ENCODE data around the gene GHDC. TPM values are rescaled to one million over a fixed set of nuclear protein-coding genes. Genes with fewer than 3 reads are reported as not detected.

GHDC gene
- total RNA-seq, 5 donors from 2014 or later (not counting 1 experiment from before 2014, with no cell fraction given), result 15.8 to 26.2 (median 22.5) TPM

DNA sequence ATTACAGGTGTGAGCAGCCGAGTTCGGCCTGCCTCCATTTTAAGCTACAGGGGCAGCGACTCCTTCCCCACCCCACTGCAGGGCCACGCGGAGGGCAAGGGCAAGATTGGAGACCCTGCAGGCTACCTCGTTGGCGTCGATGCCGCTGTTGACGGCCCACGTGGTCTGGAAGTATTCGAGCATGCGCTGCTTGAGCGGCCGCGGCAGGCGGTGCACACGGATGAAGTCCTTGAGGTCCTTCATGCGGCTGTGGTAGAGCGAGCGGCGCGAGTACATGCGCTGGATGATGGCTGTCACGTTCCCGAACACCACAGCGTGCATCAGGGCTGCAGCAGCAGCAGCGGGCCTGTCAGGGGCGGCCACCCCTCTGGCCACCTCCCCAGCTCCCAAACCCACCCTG is 24.9 kb downstream of the GHDC start:
- H3K36me3 ChIP-seq (ENCODE audit: control insufficient read depth in 2 of 2, extremely low read depth in 1 of 2, insufficient read depth in 1 of 2, low read length in 1 of 2), result no peaks in the 10 kb centered on the region
- ChIA-PET CTCF (no interaction called here), POLR2A (no interaction called here)
- 96% methylated on average over 24 of the region's 29 CpGs for WGBS (ENCODE audit: insufficient coverage)
- H3K27me3 Mint-ChIP-seq, result no peaks in the 10 kb centered on the region
- DNase-seq, result no peak
- no peaks in the 10 kb centered on the region for H3K9me3 Mint-ChIP-seq
- H3K27ac Mint-ChIP-seq, result no peak overlapping the region
- peaks cover 0 to 12% (median 0%) of the 10 kb centered on the region in 3 donors for H3K4me1 Mint-ChIP-seq
- no peak overlapping the region for H3K4me3 ChIP-seq (ENCODE audit: control insufficient read depth in 1 of 2, extremely low read depth in 1 of 2, low read length in 1 of 2)
- H3K9me3 ChIP-seq, result no peaks in the 10 kb centered on the region
- H3K4me3 Mint-ChIP-seq, result no peak overlapping the region
- ATAC-seq (replicated peaks in 1 of 4), result no peak
- peaks cover 0 to 3% of the 10 kb centered on the region in 2 experiments for H3K27me3 ChIP-seq (replicated peaks in 1 of 2; ENCODE audit: control insufficient read depth in 2 of 2, extremely low read depth in 1 of 2, insufficient read depth in 2 of 2, low read length in 1 of 2)
- no peaks in the 10 kb centered on the region for H3K4me1 ChIP-seq (ENCODE audit: control insufficient read depth in 1 of 2, extremely low read depth in 1 of 2, insufficient read depth in 2 of 2, low read length in 2 of 2)
- H3K27ac ChIP-seq (ENCODE audit: low read length), result no peak overlapping the region
- no peaks in the 10 kb centered on the region for H3K36me3 Mint-ChIP-seq

DNA sequence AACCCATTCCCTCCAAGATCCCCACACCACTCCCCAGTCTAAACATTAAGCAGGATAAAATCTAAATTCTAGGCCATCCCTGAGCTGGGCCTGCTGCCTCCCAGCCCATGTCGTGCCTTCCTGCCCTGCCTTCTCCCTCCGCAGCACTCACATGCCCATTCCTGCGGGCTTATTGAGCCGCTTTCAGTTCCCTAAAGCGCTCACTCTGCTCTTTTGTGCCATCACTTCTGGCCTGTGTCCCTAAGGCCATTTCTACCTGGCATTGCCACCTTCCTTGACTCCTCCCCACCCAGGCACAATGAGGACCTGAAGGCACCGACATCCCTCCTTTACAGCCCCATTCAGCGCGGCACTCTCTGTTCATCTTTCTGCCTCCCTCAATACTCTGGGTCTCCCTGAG is 26.5 kb downstream of the GHDC start:
- Mint-ChIP-seq H3K4me3 (no peak overlapping the region), H3K36me3 (no peaks in the 10 kb centered on the region), H3K27me3 (no peaks in the 10 kb centered on the region), H3K9me3 (no peaks in the 10 kb centered on the region), H3K27ac (no peak overlapping the region), H3K4me1 (peaks cover 0 to 17% (median 0%) of the 10 kb centered on the region in 3 donors)
- Histone ChIP-seq H3K27ac (ENCODE audit: low read length) (no peak overlapping the region), H3K36me3 (ENCODE audit: control insufficient read depth in 2 of 2, extremely low read depth in 1 of 2, insufficient read depth in 1 of 2, low read length in 1 of 2) (no peaks in the 10 kb centered on the region), H3K4me1 (ENCODE audit: control insufficient read depth in 1 of 2, extremely low read depth in 1 of 2, insufficient read depth in 2 of 2, low read length in 2 of 2) (no peaks in the 10 kb centered on the region), H3K4me3 (ENCODE audit: control insufficient read depth in 1 of 2, extremely low read depth in 1 of 2, low read length in 1 of 2) (no peak overlapping the region), H3K9me3 (no peaks in the 10 kb centered on the region), H3K27me3 (replicated peaks in 1 of 2; ENCODE audit: control insufficient read depth in 2 of 2, extremely low read depth in 1 of 2, insufficient read depth in 2 of 2, low read length in 1 of 2) (peaks cover 0 to 3% of the 10 kb centered on the region in 2 experiments)
- no peak for DNase-seq
- 94% methylated on average over 7 of the region's 8 CpGs for WGBS (ENCODE audit: insufficient coverage)
- ChIA-PET CTCF (no interaction called here), POLR2A (no interaction called here)
- ATAC-seq (replicated peaks in 1 of 4), result no peak

DNA sequence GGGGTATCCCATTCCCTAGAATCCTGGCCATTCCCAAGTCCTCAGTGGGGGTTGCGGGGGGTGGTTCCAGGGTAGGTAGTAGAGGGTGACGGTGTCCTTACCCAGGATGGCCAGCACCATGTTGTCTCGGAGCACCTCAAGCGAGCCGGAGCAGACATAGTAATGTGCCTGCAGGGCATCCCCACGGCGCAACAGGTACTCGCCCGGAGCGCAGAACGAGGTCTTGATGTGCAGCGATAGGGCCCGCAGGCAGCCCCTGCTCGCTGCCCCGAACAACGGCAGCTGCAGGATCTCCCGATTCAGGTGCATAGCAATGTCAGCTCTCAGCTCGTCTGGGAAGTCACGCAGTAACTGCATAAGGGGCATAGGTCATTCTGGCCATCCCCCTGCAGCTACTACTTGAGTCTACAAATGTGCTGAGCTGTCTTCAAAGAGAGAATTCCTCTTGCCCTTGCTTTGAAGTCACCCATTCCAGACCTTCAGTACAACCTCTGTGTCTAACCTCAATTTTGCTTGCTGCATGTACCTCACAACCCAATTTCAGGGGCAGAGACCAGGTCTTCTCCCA is 28.0 kb downstream of the GHDC start:
- CTCF ChIA-PET, result no interaction called here

DNA sequence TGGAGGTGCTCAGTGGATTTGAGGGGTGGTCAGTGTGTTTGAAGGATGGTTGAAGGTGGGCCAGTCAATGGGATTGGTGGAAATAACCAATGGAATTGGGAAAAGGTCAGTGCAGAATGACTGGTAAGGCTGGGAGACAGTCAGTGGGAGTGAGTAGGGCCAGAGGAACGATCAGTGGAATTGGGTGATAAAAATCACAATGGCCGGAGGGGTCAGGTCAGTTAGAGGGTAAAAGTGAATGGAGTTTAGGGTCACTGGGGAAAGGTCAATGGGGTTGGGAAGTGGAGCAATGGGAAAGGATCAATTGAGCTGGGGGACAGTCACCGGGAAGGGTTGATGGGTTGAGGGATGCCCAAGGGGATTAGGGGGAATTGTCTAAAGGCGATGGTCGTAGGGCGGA is 28.5 kb downstream of the GHDC start:
- DNase-seq, result no peak
- no peak for ATAC-seq (replicated peaks in 1 of 4)
- H3K27me3 ChIP-seq (replicated peaks in 1 of 2; ENCODE audit: control insufficient read depth in 2 of 2, extremely low read depth in 1 of 2, insufficient read depth in 2 of 2, low read length in 1 of 2), result peaks cover 0 to 3% of the 10 kb centered on the region in 2 experiments
- POLR2A ChIA-PET, result no interaction called here
- Mint-ChIP-seq H3K4me3 (no peak overlapping the region), H3K27me3 (no peaks in the 10 kb centered on the region), H3K27ac (no peak overlapping the region), H3K36me3 (no peaks in the 10 kb centered on the region), H3K4me1 (peaks cover 0 to 9% (median 0%) of the 10 kb centered on the region in 3 donors), H3K9me3 (no peaks in the 10 kb centered on the region)
- H3K27ac ChIP-seq (ENCODE audit: low read length), result no peak overlapping the region
- no peaks in the 10 kb centered on the region for H3K36me3 ChIP-seq (ENCODE audit: control insufficient read depth in 2 of 2, extremely low read depth in 1 of 2, insufficient read depth in 1 of 2, low read length in 1 of 2)
- 98% methylated on average over 6 of the region's 6 CpGs for WGBS (ENCODE audit: insufficient coverage)
- no peaks in the 10 kb centered on the region for H3K4me1 ChIP-seq (ENCODE audit: control insufficient read depth in 1 of 2, extremely low read depth in 1 of 2, insufficient read depth in 2 of 2, low read length in 2 of 2)
- CTCF ChIA-PET, result no interaction called here
- H3K9me3 ChIP-seq, result no peaks in the 10 kb centered on the region
- no peak overlapping the region for H3K4me3 ChIP-seq (ENCODE audit: control insufficient read depth in 1 of 2, extremely low read depth in 1 of 2, low read length in 1 of 2)

More for the DNA sequence above, 28.0 kb downstream of the GHDC start:
- Histone ChIP-seq H3K36me3 (ENCODE audit: control insufficient read depth in 2 of 2, extremely low read depth in 1 of 2, insufficient read depth in 1 of 2, low read length in 1 of 2) (no peaks in the 10 kb centered on the region), H3K27me3 (replicated peaks in 1 of 2; ENCODE audit: control insufficient read depth in 2 of 2, extremely low read depth in 1 of 2, insufficient read depth in 2 of 2, low read length in 1 of 2) (peaks cover 0 to 3% of the 10 kb centered on the region in 2 experiments), H3K4me1 (ENCODE audit: control insufficient read depth in 1 of 2, extremely low read depth in 1 of 2, insufficient read depth in 2 of 2, low read length in 2 of 2) (no peaks in the 10 kb centered on the region), H3K27ac (ENCODE audit: low read length) (no peak overlapping the region), H3K4me3 (ENCODE audit: control insufficient read depth in 1 of 2, extremely low read depth in 1 of 2, low read length in 1 of 2) (no peak overlapping the region), H3K9me3 (no peaks in the 10 kb centered on the region)
- DNase-seq (no peak), ATAC-seq (replicated peaks in 1 of 4) (no peak)
- no peaks in the 10 kb centered on the region for H3K27me3 Mint-ChIP-seq
- POLR2A ChIA-PET, result no interaction called here
- no peak overlapping the region for H3K4me3 Mint-ChIP-seq
- H3K36me3 Mint-ChIP-seq, result no peaks in the 10 kb centered on the region
- H3K27ac Mint-ChIP-seq, result no peak overlapping the region
- WGBS (ENCODE audit: insufficient coverage), result 94% methylated on average over 17 of the region's 19 CpGs
- H3K4me1 Mint-ChIP-seq, result peaks cover 0 to 13% (median 0%) of the 10 kb centered on the region in 3 donors
- H3K9me3 Mint-ChIP-seq, result no peaks in the 10 kb centered on the region

GRCh38 chr17:42163696-42164407 is 30.4 kb downstream of the GHDC start:
- H3K4me1 ChIP-seq (ENCODE audit: control insufficient read depth in 1 of 2, extremely low read depth in 1 of 2, insufficient read depth in 2 of 2, low read length in 2 of 2), result no peaks in the 10 kb centered on the region
- no peaks in the 10 kb centered on the region for H3K9me3 ChIP-seq
- no peak overlapping the region for H3K4me3 ChIP-seq (ENCODE audit: control insufficient read depth in 1 of 2, extremely low read depth in 1 of 2, low read length in 1 of 2)
- WGBS (ENCODE audit: insufficient coverage), result 63% methylated on average over 7 of the region's 22 CpGs
- no peaks in the 10 kb centered on the region for H3K27me3 ChIP-seq (replicated peaks in 1 of 2; ENCODE audit: control insufficient read depth in 2 of 2, extremely low read depth in 1 of 2, insufficient read depth in 2 of 2, low read length in 1 of 2)
- H3K36me3 ChIP-seq (ENCODE audit: control insufficient read depth in 2 of 2, extremely low read depth in 1 of 2, insufficient read depth in 1 of 2, low read length in 1 of 2), result no peaks in the 10 kb centered on the region
- no peaks in the 10 kb centered on the region for H3K27me3 Mint-ChIP-seq
- ATAC-seq (replicated peaks in 1 of 4), result no peak
- no peaks in the 10 kb centered on the region for H3K36me3 Mint-ChIP-seq
- ChIA-PET CTCF (interaction anchor here in 1 of 2 donors (0.7 kb wide), 1 partner anchor 15 kb away, joined by 3 read pairs; no protein-coding TSS in a partner anchor), POLR2A (no interaction called here)
- no peak for DNase-seq
- H3K4me1 Mint-ChIP-seq, result peaks cover 0 to 5% (median 0%) of the 10 kb centered on the region in 3 donors
- H3K4me3 Mint-ChIP-seq, result no peak overlapping the region
- no peaks in the 10 kb centered on the region for H3K9me3 Mint-ChIP-seq
- H3K27ac Mint-ChIP-seq, result no peak overlapping the region
- no peak overlapping the region for H3K27ac ChIP-seq (ENCODE audit: low read length)

DNA sequence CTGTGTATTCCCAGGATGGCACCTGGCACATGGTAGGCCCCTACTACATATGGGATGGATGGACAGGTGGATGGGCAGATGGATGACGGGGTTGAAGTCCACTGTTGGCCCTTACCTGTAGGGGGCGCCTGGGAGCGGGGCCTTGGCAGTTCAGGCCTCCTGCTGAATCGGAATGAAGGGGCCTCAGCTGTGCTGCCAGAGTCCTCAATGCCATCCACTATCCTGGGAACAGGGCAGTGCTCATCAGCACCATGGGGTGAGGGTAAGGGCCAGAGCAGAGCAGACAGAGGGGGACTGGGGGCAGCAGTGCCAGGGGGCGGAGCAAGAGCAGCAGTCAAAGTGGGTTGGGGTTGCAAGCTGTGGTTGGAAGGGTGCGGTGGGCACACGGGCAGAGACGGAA is 31.2 kb downstream of the GHDC start:
- ChIA-PET CTCF (interaction anchor here in 1 of 2 donors (0.5 kb wide), 1 partner anchor 71 kb away, joined by 3 read pairs; no protein-coding TSS in a partner anchor), POLR2A (no interaction called here)
- Mint-ChIP-seq H3K4me1 (peaks cover 0 to 5% (median 0%) of the 10 kb centered on the region in 3 donors), H3K36me3 (no peaks in the 10 kb centered on the region), H3K27me3 (no peaks in the 10 kb centered on the region), H3K27ac (no peak overlapping the region), H3K4me3 (no peak overlapping the region), H3K9me3 (no peaks in the 10 kb centered on the region)
- no peaks in the 10 kb centered on the region for H3K27me3 ChIP-seq (replicated peaks in 1 of 2; ENCODE audit: control insufficient read depth in 2 of 2, extremely low read depth in 1 of 2, insufficient read depth in 2 of 2, low read length in 1 of 2)
- H3K4me3 ChIP-seq (ENCODE audit: control insufficient read depth in 1 of 2, extremely low read depth in 1 of 2, low read length in 1 of 2), result no peak overlapping the region
- H3K36me3 ChIP-seq (ENCODE audit: control insufficient read depth in 2 of 2, extremely low read depth in 1 of 2, insufficient read depth in 1 of 2, low read length in 1 of 2), result no peaks in the 10 kb centered on the region
- WGBS (ENCODE audit: insufficient coverage), result 59% methylated on average over 8 of the region's 8 CpGs
- H3K27ac ChIP-seq (ENCODE audit: low read length), result no peak overlapping the region
- peak in 1 of 4 experiments; percentile 9 for ATAC-seq (replicated peaks in 1 of 4)
- H3K9me3 ChIP-seq, result no peaks in the 10 kb centered on the region
- H3K4me1 ChIP-seq (ENCODE audit: control insufficient read depth in 1 of 2, extremely low read depth in 1 of 2, insufficient read depth in 2 of 2, low read length in 2 of 2), result no peaks in the 10 kb centered on the region
- DNase-seq, result peak in 6 of 35 experiments; percentile 15 to 38 (median 16)
